ENCODE data around the gene MAP2K6.

The MAP2K6 gene

DNA sequence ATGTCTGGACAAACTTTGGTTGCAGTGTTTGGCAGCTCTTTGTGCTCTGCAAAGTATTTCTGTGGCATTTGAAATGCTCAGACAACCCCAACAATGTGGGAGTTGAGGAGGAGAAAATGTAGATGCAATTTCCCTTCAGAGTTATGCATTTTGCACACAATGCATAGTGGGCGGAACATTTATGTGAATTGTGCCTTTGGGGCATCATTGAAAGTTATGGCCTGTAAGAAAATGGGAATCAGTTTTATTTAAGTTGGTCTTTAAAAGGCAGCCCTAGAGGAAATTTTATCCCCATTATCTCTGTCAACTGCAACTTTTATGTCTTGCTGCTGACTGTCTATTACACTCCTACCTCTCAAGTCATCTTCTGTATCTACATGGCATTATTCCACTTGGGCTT lies 176.2 kb downstream of the MAP2K6 start:
- TF ChIP-seq PAX5 (IDR thresholded peaks at IDR 0.05; ENCODE audit: insufficient read depth, low read length, severe bottlenecking) (no peak), POLR2A (IDR thresholded peaks at IDR 0.05; ENCODE audit: low read depth, low read length) (no peak), POLR2AphosphoS5 (IDR thresholded peaks at IDR 0.05; ENCODE audit: low read depth, low read length) (no peak), TAF1 (IDR thresholded peaks at IDR 0.05; ENCODE audit: low read depth, low read length) (no peak)
- FAIRE-seq = no peak
- no peak for DNase-seq (ENCODE audit: insufficient read length, low spot score)

DNA sequence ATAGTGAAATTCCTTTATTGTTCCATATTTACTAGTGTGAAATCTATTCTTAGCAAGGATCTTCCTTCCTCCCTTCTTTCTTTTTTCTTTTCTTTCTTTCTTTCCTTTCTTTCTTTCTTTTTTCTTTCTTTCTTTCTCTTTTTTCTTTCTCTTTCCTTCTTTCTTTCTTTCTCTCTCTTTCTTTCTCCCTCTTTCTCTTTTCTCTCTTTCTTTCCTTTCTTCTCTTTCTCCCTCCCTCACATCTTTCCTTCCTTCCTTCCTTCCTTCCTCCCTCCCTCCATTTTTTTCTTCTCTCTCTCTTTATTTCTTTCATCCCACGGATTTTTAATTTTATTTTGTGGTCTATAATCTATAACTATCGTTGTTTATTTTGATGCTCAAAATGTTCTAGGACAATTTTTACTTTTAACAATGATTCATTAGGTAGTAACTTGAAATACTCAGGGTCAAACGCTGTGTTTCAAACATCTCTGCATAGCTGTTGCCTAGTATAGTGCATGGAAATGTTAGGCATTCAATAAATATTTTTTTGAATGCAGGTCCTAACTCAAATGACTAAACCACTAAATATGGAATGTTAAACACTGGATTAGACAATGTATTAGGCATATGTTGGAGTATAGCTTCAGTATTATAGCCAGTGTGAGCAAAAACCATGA lies 178.3 kb downstream of the MAP2K6 start:
- TF ChIP-seq PAX5 (IDR thresholded peaks at IDR 0.05; ENCODE audit: insufficient read depth, low read length, severe bottlenecking) (no peak), TAF1 (IDR thresholded peaks at IDR 0.05; ENCODE audit: low read depth, low read length) (no peak), SPI1 (IDR thresholded peaks at IDR 0.05; ENCODE audit: low read depth, low read length) (no peak), POLR2A (IDR thresholded peaks at IDR 0.05; ENCODE audit: low read depth, low read length) (no peak), POLR2AphosphoS5 (IDR thresholded peaks at IDR 0.05; ENCODE audit: low read depth, low read length) (no peak), POU2F2 (IDR thresholded peaks at IDR 0.05; ENCODE audit: low read depth, low read length) (no peak)
- no peak for DNase-seq (ENCODE audit: insufficient read length, low spot score)
- FAIRE-seq = no peak

DNA sequence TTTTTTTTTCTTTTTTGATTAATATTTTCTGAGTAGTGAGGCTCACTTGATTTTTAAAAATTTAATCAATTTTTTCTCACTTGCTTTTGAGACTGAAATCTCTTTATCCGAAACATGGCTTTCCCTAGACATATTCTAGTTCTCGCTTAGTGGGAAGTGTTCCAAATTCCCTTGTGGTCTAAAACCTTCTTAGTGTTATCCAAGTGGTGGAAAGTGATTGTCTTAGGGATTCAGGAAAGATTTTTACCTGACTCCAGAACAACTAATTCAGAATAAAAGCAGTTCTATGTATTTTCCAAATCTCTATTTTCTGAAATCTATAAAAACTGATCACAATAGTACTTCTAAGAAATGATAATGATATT lies 178.8 kb downstream of the MAP2K6 start:
- no peak for TF ChIP-seq PAX5 (IDR thresholded peaks at IDR 0.05; ENCODE audit: insufficient read depth, low read length, severe bottlenecking)
- TF ChIP-seq POLR2AphosphoS5 (IDR thresholded peaks at IDR 0.05; ENCODE audit: low read depth, low read length) = no peak
- no peak for TF ChIP-seq POLR2A (IDR thresholded peaks at IDR 0.05; ENCODE audit: low read depth, low read length)
- no peak for TF ChIP-seq TAF1 (IDR thresholded peaks at IDR 0.05; ENCODE audit: low read depth, low read length)
- no peak for TF ChIP-seq POU2F2 (IDR thresholded peaks at IDR 0.05; ENCODE audit: low read depth, low read length)
- TF ChIP-seq SPI1 (IDR thresholded peaks at IDR 0.05; ENCODE audit: low read depth, low read length) = no peak
- FAIRE-seq (no peak), DNase-seq (ENCODE audit: insufficient read length, low spot score) (no peak)

DNA sequence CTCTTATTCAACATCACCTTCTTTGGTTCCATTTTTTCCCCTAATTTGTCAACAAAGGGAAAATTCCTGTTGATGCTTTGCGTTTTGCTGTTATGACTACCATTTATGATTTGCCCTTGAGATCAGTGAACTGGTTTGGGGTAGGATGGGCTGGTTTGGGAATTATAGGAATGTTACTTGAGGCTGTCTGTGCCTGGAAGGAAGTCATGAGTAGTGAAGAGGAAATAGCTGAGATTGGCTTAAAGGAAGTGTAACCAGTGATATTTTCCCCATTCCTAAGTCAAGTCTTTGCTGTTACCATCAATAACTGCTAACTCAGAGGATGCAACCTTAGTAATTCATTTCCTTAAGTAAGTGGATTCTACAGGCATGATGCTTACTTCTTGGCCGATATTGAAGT lies 179.2 kb downstream of the MAP2K6 start:
- FAIRE-seq = no peak
- no peak for TF ChIP-seq TAF1 (IDR thresholded peaks at IDR 0.05; ENCODE audit: low read depth, low read length)
- TF ChIP-seq POU2F2 (IDR thresholded peaks at IDR 0.05; ENCODE audit: low read depth, low read length) = no peak
- no peak for TF ChIP-seq POLR2A (IDR thresholded peaks at IDR 0.05; ENCODE audit: low read depth, low read length)
- TF ChIP-seq SPI1 (IDR thresholded peaks at IDR 0.05; ENCODE audit: low read depth, low read length) = no peak
- no peak for TF ChIP-seq POLR2AphosphoS5 (IDR thresholded peaks at IDR 0.05; ENCODE audit: low read depth, low read length)
- TF ChIP-seq PAX5 (IDR thresholded peaks at IDR 0.05; ENCODE audit: insufficient read depth, low read length, severe bottlenecking) = no peak
- no peak for DNase-seq (ENCODE audit: insufficient read length, low spot score)

DNA sequence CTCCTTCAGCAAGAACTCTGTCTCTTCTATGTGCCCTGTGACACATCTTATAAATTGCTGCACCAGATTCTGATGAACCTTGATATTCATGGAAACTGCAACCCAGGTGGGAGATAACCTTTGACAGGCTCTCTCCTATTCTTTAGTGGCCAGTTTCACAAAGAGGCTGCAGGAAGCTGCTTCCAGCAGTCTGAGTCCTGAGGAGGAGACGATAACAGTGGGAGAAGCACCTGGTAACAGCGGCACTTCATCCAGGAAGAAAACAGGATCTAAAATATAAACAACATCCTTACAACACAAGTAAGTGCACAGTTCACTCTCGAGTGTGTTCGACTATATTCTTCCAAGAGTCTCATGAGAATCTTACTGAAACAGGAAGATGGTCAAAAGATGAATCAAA lies 180.1 kb downstream of the MAP2K6 start:
- DNase-seq (ENCODE audit: insufficient read length, low spot score) (no peak), FAIRE-seq (no peak)
- no peak for TF ChIP-seq SPI1 (IDR thresholded peaks at IDR 0.05; ENCODE audit: low read depth, low read length)
- TF ChIP-seq POLR2AphosphoS5 (IDR thresholded peaks at IDR 0.05; ENCODE audit: low read depth, low read length) = no peak
- no peak for TF ChIP-seq POLR2A (IDR thresholded peaks at IDR 0.05; ENCODE audit: low read depth, low read length)

DNA sequence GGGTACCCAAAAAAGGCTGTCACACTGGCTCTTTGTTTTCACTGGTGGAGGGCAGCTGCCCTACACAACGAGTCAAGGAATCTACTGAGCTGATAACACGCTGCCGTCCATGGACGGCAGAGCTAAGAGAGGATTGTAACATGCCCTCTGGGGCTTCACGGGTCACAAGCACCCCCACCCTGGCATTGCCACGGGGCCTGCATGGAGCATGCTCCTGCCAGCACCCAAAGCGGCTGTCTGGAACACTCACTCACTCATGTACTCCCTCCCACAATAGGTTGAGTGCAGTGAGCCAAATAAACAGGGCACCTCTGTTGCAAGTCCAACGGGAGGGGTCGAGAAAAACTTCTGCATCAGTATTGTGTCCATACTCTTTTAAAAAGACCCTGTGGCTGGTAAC lies 181.6 kb downstream of the MAP2K6 start:
- TF ChIP-seq PAX5 (IDR thresholded peaks at IDR 0.05; ENCODE audit: insufficient read depth, low read length, severe bottlenecking) (no peak), POLR2A (IDR thresholded peaks at IDR 0.05; ENCODE audit: low read depth, low read length) (no peak), POU2F2 (IDR thresholded peaks at IDR 0.05; ENCODE audit: low read depth, low read length) (no peak), TAF1 (IDR thresholded peaks at IDR 0.05; ENCODE audit: low read depth, low read length) (no peak), POLR2AphosphoS5 (IDR thresholded peaks at IDR 0.05; ENCODE audit: low read depth, low read length) (no peak)
- FAIRE-seq (no peak), DNase-seq (ENCODE audit: insufficient read length, low spot score) (no peak)

DNA sequence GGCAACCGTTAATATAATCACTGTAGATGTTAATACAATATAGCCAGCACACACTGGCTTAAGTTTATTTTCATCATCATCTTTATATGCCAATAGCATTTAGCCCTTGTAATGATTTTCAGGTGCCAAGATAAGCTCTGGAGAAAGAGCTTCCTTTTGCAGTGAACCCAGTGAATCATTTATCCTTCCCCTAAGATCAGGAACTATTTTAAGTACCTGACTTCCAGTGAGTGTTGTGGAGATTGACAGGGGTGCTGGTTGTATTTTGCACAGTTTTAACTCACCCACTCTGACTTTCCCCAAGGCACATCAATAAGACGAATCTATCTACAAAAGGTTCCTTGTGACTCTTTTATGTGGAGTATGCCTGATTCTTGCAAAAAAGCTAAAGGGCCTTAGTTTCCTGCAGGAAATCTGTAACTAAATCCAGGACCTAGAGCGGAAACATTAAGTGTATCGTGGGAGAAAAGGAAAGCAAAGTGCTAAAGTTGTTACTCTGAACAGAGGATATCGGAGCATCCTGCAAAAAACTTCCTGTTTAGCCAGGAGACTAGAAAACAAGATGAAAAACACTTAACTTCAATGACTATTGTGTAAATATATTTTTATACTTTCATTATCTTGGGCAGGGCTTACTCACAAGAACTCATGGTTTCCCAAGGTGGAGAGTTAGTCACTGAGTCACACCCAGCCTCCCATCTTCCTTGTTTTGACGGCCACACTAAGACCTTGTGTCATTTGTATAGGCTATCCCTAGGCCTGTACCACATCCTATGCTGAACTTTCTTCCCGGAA lies 183.6 kb downstream of the MAP2K6 start:
- DNase-seq (ENCODE audit: insufficient read length, low spot score) (no peak), FAIRE-seq (no peak)
- TF ChIP-seq POU2F2 (IDR thresholded peaks at IDR 0.05; ENCODE audit: low read depth, low read length) = no peak
- TF ChIP-seq TAF1 (IDR thresholded peaks at IDR 0.05; ENCODE audit: low read depth, low read length) = no peak
- TF ChIP-seq POLR2AphosphoS5 (IDR thresholded peaks at IDR 0.05; ENCODE audit: low read depth, low read length) = no peak
- no peak for TF ChIP-seq POLR2A (IDR thresholded peaks at IDR 0.05; ENCODE audit: low read depth, low read length)
- TF ChIP-seq SPI1 (IDR thresholded peaks at IDR 0.05; ENCODE audit: low read depth, low read length) = no peak
- TF ChIP-seq PAX5 (IDR thresholded peaks at IDR 0.05; ENCODE audit: insufficient read depth, low read length, severe bottlenecking) = no peak

DNA sequence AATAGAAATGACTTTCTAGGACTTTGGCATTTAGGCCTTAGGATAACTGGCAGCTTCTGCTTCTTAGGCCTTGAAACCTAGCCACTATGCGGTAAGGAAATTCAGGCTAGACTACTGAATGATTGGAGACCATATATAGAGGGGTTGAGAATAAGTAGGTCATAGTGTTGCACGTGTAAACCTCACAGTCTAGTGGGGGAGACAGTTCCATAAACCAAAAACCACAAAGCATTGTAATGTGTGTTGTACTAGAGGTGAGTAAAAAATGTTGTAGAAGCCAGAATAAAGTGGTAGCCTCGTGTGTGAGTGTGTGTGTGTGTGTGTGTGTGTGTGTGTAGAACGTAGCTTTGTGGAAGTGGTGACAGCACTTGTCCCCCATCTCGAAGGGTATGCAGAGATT lies 188.5 kb downstream of the MAP2K6 start:
- DNase-seq (ENCODE audit: insufficient read length, low spot score) = no peak
- TF ChIP-seq POLR2AphosphoS5 (IDR thresholded peaks at IDR 0.05; ENCODE audit: low read depth, low read length) (no peak), TAF1 (IDR thresholded peaks at IDR 0.05; ENCODE audit: low read depth, low read length) (no peak), PAX5 (IDR thresholded peaks at IDR 0.05; ENCODE audit: insufficient read depth, low read length, severe bottlenecking) (no peak), POLR2A (IDR thresholded peaks at IDR 0.05; ENCODE audit: low read depth, low read length) (no peak), POU2F2 (IDR thresholded peaks at IDR 0.05; ENCODE audit: low read depth, low read length) (no peak), SPI1 (IDR thresholded peaks at IDR 0.05; ENCODE audit: low read depth, low read length) (no peak)
- FAIRE-seq = no peak

Data from GM12891 (cell line).